ENCODE data around the gene NAT16.
"Not testable (repeated sequence)": the region's sequence is repeated elsewhere in the genome, so short reads cannot be mapped to it uniquely, and the experiment has no call there.

Gene NAT16

GRCh38 chr7:101133621-101134398, 46.3 kb downstream of the NAT16 start:
- Histone ChIP-seq H3K9ac (no peak overlapping the region), H3K27me3 (ENCODE audit: insufficient read depth, low read depth) (peaks cover 96% of the 10 kb centered on the region), H3K79me2 (ENCODE audit: insufficient read depth, low read depth) (no peaks in the 10 kb centered on the region), H3K4me3 (IDR thresholded peaks at IDR 0.05; ENCODE audit: insufficient read depth, low read depth, low read length) (no peak overlapping the region), H3K4me2 (no peak overlapping the region), H4K20me1 (ENCODE audit: insufficient read depth) (no peaks in the 10 kb centered on the region), H3K4me1 (ENCODE audit: low read depth, poor library complexity, severe bottlenecking) (peaks cover 4% of the 10 kb centered on the region), H3K27ac (no peak overlapping the region), H3K36me3 (ENCODE audit: insufficient read depth) (no peaks in the 10 kb centered on the region), H2AFZ (ENCODE audit: low read depth) (no peak overlapping the region)
- TF ChIP-seq CTCF (conservative IDR thresholded peaks at IDR 0.05; ENCODE audit: low read depth, low read length): no peak

GRCh38 chr7:101132626-101133600, 47.2 kb downstream of the NAT16 start:
- not testable (repeated sequence) for H3K79me2 ChIP-seq (ENCODE audit: insufficient read depth, low read depth); H3K4me3 ChIP-seq (IDR thresholded peaks at IDR 0.05; ENCODE audit: insufficient read depth, low read depth, low read length); H3K4me1 ChIP-seq (ENCODE audit: low read depth, poor library complexity, severe bottlenecking); H3K27ac ChIP-seq; H2AFZ ChIP-seq (ENCODE audit: low read depth); H3K9ac ChIP-seq; H3K4me2 ChIP-seq; H4K20me1 ChIP-seq (ENCODE audit: insufficient read depth); H3K36me3 ChIP-seq (ENCODE audit: insufficient read depth)
- peaks cover 97% of the 10 kb centered on the region for H3K27me3 ChIP-seq (ENCODE audit: insufficient read depth, low read depth)

GRCh38 chr7:101129603-101130117, 50.4 kb downstream of the NAT16 start:
- Histone ChIP-seq H3K27ac (no peak overlapping the region), H3K9ac (no peak overlapping the region), H4K20me1 (ENCODE audit: insufficient read depth) (0 out of 2 replicates have a peak, but pooled peaks cover 4% of the 10 kb centered on the region), H3K4me3 (IDR thresholded peaks at IDR 0.05; ENCODE audit: insufficient read depth, low read depth, low read length) (no peak overlapping the region), H3K4me2 (no peak overlapping the region), H3K4me1 (ENCODE audit: low read depth, poor library complexity, severe bottlenecking) (peaks cover 13% of the 10 kb centered on the region), H3K79me2 (ENCODE audit: insufficient read depth, low read depth) (no peaks in the 10 kb centered on the region), H2AFZ (ENCODE audit: low read depth) (no peak overlapping the region), H3K36me3 (ENCODE audit: insufficient read depth) (no peaks in the 10 kb centered on the region), H3K27me3 (ENCODE audit: insufficient read depth, low read depth) (peaks cover 97% of the 10 kb centered on the region)
- TF ChIP-seq CTCF (conservative IDR thresholded peaks at IDR 0.05; ENCODE audit: low read depth, low read length): no peak

- Histone ChIP-seq H3K4me2 (no peak overlapping the region; the same call in 1 of the 2 replicates), H4K20me1 (ENCODE audit: insufficient read depth) (0 out of 2 replicates have a peak, but pooled peaks cover 4% of the 10 kb centered on the region), H3K27me3 (ENCODE audit: insufficient read depth, low read depth) (peaks cover 97% of the 10 kb centered on the region), H3K9ac (no peak overlapping the region), H3K4me1 (ENCODE audit: low read depth, poor library complexity, severe bottlenecking) (peaks cover 17% of the 10 kb centered on the region), H3K27ac (no peak overlapping the region), H3K79me2 (ENCODE audit: insufficient read depth, low read depth) (no peaks in the 10 kb centered on the region), H2AFZ (ENCODE audit: low read depth) (no peak overlapping the region), H3K4me3 (IDR thresholded peaks at IDR 0.05; ENCODE audit: insufficient read depth, low read depth, low read length) (no peak overlapping the region), H3K36me3 (ENCODE audit: insufficient read depth) (no peaks in the 10 kb centered on the region)
- TF ChIP-seq CTCF (conservative IDR thresholded peaks at IDR 0.05; ENCODE audit: low read depth, low read length): no peak
Measured at GRCh38 chr7:101128040-101128834, 51.9 kb downstream of the NAT16 start.
